CD14-positive monocyte (primary cell): ENCODE data around the gene RAF1. TPM values are rescaled to one million over a fixed set of nuclear protein-coding genes. Genes with fewer than 3 reads are reported as not detected.

Source experiments
- DNase-seq, 3 donors: peaks; one replicate each; pipeline ENCODE4 v3.0.0-alpha.2; 2011 to 2022
- H2AFZ ChIP-seq: 2 replicates; pipeline ENCODE4 v1.6.0; 2012; ENCODE audit warnings: mild to moderate bottlenecking, low read depth, low read length, inconsistent platforms; ENCODE audit not compliant: insufficient read depth, poor library complexity, severe bottlenecking
- H3K27ac ChIP-seq, 2 donors: 1 replicate in 1 of 2; 2 replicates in 1 of 2; pipeline ENCODE4 v1.5.1; 2012 to 2013; ENCODE audit warnings: low read length in 2 of 2, control low read depth in 1 of 2, inconsistent platforms in 1 of 2, low read depth in 1 of 2, mild to moderate bottlenecking in 1 of 2
- H3K27me3 ChIP-seq, 2 donors: one replicate each; pipeline versions ENCODE4 v1.6.0 to v1.6.1; 2011 to 2013; ENCODE audit warnings: low read length in 2 of 2; ENCODE audit not compliant: control insufficient read depth in 2 of 2, insufficient read depth in 2 of 2
- H3K36me3 ChIP-seq, 2 donors: replicated peaks in 1 of 2; 1 replicate in 1 of 2; 2 replicates in 1 of 2; pipeline versions ENCODE4 v1.5.1 to v1.6.1; 2012 to 2013; ENCODE audit warnings: low read length in 2 of 2, control low read depth in 1 of 2, inconsistent platforms in 1 of 2, mild to moderate bottlenecking in 1 of 2; ENCODE audit not compliant: insufficient read depth in 2 of 2, control insufficient read depth in 1 of 2
- H3K4me1 ChIP-seq, 2 donors: 1 replicate in 1 of 2; 2 replicates in 1 of 2; pipeline versions ENCODE4 v1.5.1 to v1.6.1; 2012 to 2013; ENCODE audit warnings: low read length in 2 of 2, control low read depth in 1 of 2, inconsistent platforms in 1 of 2, mild to moderate bottlenecking in 1 of 2, moderate library complexity in 1 of 2; ENCODE audit not compliant: insufficient read depth in 2 of 2, control insufficient read depth in 1 of 2
- H3K4me2 ChIP-seq: replicated peaks from 2 replicates; pipeline ENCODE3; 2012; ENCODE audit warnings: low read length, moderate library complexity, mild to moderate bottlenecking; ENCODE audit not compliant: poor library complexity, severe bottlenecking; ENCODE audit errors: extremely low read depth
- H3K4me3 ChIP-seq, 3 experiments: fragments of 200-600 bp in 1 of 3; sonication (generic) in 1 of 3; replicated peaks in 1 of 3; 1 replicate in 2 of 3; 2 replicates in 1 of 3; pipeline ENCODE4 v1.5.1; 2011 to 2013; ENCODE audit warnings: low read length in 3 of 3, mild to moderate bottlenecking in 3 of 3, control low read depth in 2 of 3, low read depth in 2 of 3, inconsistent platforms in 1 of 3, moderate library complexity in 1 of 3
- H3K79me2 ChIP-seq: 2 replicates; pipeline ENCODE4 v1.6.0; 2012; ENCODE audit warnings: mild to moderate bottlenecking, control low read depth, inconsistent platforms, low read length, moderate library complexity; ENCODE audit not compliant: insufficient read depth
- H3K9ac ChIP-seq: 2 replicates; pipeline ENCODE4 v1.6.0; 2017; ENCODE audit warnings: low read length, mild to moderate bottlenecking; ENCODE audit not compliant: insufficient read depth, poor library complexity, severe bottlenecking
- H3K9me3 ChIP-seq, 2 donors: replicated peaks in 1 of 2; 1 replicate in 1 of 2; 2 replicates in 1 of 2; pipeline versions ENCODE4 v1.5.1 to v1.6.1; 2012 to 2013; ENCODE audit warnings: low read length in 2 of 2, control low read depth in 1 of 2; ENCODE audit not compliant: control insufficient read depth in 1 of 2, insufficient read depth in 1 of 2
- H4K20me1 ChIP-seq: 2 replicates; pipeline ENCODE4 v1.6.0; 2012; ENCODE audit warnings: mild to moderate bottlenecking, low read length, control low read depth, moderate library complexity; ENCODE audit not compliant: insufficient read depth
- H3K27ac Mint-ChIP-seq, 7 donors: one replicate each; pipeline ENCODE4 v1.8.0; 2020; ENCODE audit warnings: mild to moderate bottlenecking in 7 of 7, mixed read lengths in 7 of 7, moderate library complexity in 6 of 7, inconsistent platforms in 2 of 7
- H3K27me3 Mint-ChIP-seq, 3 donors: one replicate each; pipeline ENCODE4 v1.8.0; 2021 to 2022; ENCODE audit warnings: low read depth in 3 of 3, mild to moderate bottlenecking in 3 of 3, mixed read lengths in 3 of 3, moderate library complexity in 3 of 3, inconsistent platforms in 1 of 3
- H3K36me3 Mint-ChIP-seq, 2 donors: one replicate each; pipeline ENCODE4 v1.8.0; 2020; ENCODE audit warnings: mixed read lengths in 2 of 2, inconsistent platforms in 1 of 2, mild to moderate bottlenecking in 1 of 2
- H3K4me1 Mint-ChIP-seq: one replicate; pipeline ENCODE4 v1.8.0; 2020; ENCODE audit warnings: mild to moderate bottlenecking, mixed read lengths
- H3K4me3 Mint-ChIP-seq, 2 donors: one replicate each; pipeline ENCODE4 v1.8.0; 2020; ENCODE audit warnings: mild to moderate bottlenecking in 2 of 2, mixed read lengths in 2 of 2, moderate library complexity in 1 of 2
- H3K9me3 Mint-ChIP-seq, 7 donors: one replicate each; pipeline ENCODE4 v1.8.0; 2020 to 2022; ENCODE audit warnings: mixed read lengths in 7 of 7, mild to moderate bottlenecking in 6 of 7, moderate library complexity in 6 of 7, inconsistent platforms in 2 of 7
- WGBS: methylation state at CpG from one replicate; pipeline ENCODE4 v1.1.5; 2013; ENCODE audit warnings: missing lambda C conversion rate; ENCODE audit not compliant: insufficient coverage; 5-methylcytosine and 5-hydroxymethylcytosine counted together
- intact Hi-C, 2 donors: fragments of 100-400 bp; cut with micrococcal nuclease; formaldehyde crosslinking; loops; one replicate each; pipeline versions ENCODE4 v1.15.0 to v1.15.1; 2023
- polyA plus RNA-seq, 3 donors: library from polyadenylated mRNA; depleted of rRNA in 1 of 3; unstranded in 2 of 3; stranded (reverse) in 1 of 3; fragments of 300-500 nt in 2 of 3; fragments of >200 nt in 1 of 3; fragmentation: Illumina TruSeq in 2 of 3; gene quantifications; 1 replicate in 2 of 3; 2 replicates in 1 of 3; pipeline ENCODE4 v1.2.3, GENCODE V29; 2012 to 2021
- TF ChIP-seq, protein P1 (sequence below): fragments of 200-600 bp; IDR thresholded peaks from one replicate; pipeline ENCODE4 v1.8.0; 2022; ENCODE audit warnings: antibody characterized with exemption, mild to moderate bottlenecking

Gene RAF1
- polyA plus RNA-seq, 3 donors: 73.0 to 181 (median 79.5) TPM

- Histone ChIP-seq H3K4me3 (no peak overlapping the region), H3K27me3 (no peaks in the 10 kb centered on the region), H3K9ac (no peak overlapping the region), H3K4me2 (no peak overlapping the region), H4K20me1 (peaks cover 99% of the 10 kb centered on the region), H3K9me3 (no peaks in the 10 kb centered on the region), H2AFZ (no peak overlapping the region), H3K36me3 (no peaks in the 10 kb centered on the region), H3K79me2 (peaks cover 100% of the 10 kb centered on the region), H3K4me1 (peaks cover 7 to 12% of the 10 kb centered on the region in 2 donors), H3K27ac (no peak overlapping the region)
- Mint-ChIP-seq H3K4me1 (peaks cover 46% of the 10 kb centered on the region), H3K9me3 (no peaks in the 10 kb centered on the region), H3K27ac (peak overlapping the region in 4 of 7 donors; percentile 7 to 58 (median 48)), H3K27me3 (no peaks in the 10 kb centered on the region), H3K4me3 (no peak overlapping the region), H3K36me3 (peaks cover 5 to 18% of the 10 kb centered on the region in 2 donors)
- WGBS: 92% methylated on average over 2 of the region's 5 CpGs
- intact Hi-C loops: no loop called here
- TF ChIP-seq, protein P1, sequence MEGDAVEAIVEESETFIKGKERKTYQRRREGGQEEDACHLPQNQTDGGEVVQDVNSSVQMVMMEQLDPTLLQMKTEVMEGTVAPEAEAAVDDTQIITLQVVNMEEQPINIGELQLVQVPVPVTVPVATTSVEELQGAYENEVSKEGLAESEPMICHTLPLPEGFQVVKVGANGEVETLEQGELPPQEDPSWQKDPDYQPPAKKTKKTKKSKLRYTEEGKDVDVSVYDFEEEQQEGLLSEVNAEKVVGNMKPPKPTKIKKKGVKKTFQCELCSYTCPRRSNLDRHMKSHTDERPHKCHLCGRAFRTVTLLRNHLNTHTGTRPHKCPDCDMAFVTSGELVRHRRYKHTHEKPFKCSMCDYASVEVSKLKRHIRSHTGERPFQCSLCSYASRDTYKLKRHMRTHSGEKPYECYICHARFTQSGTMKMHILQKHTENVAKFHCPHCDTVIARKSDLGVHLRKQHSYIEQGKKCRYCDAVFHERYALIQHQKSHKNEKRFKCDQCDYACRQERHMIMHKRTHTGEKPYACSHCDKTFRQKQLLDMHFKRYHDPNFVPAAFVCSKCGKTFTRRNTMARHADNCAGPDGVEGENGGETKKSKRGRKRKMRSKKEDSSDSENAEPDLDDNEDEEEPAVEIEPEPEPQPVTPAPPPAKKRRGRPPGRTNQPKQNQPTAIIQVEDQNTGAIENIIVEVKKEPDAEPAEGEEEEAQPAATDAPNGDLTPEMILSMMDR: no peak
- DNase-seq: no peak
Observed at GRCh38 chr3:12624056-12624455, 39.9 kb downstream of the RAF1 start.

DNA sequence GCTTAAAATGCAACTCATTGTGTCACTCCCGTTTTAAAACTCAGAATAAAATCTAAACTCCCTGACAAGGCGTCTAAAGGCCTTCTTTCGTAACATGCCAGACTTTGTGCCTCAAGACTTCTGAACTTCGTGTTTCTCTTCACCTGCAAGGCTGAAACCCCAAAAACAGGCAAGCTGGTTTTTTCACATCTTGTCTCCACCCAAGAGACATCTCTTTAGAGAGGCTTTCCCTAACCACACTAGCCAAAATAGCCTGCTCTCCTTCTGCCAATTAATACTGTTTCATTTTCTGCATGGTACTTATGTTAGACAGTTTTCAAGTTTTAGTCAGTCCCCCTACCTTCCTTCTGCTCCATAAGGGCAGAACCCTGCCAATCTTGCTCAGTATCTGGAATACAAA, 41.6 kb downstream of the RAF1 start:
- TF ChIP-seq, protein P1: no peak
- Histone ChIP-seq H4K20me1 (peaks cover 99% of the 10 kb centered on the region), H3K79me2 (peaks cover 100% of the 10 kb centered on the region), H3K27me3 (no peaks in the 10 kb centered on the region), H3K36me3 (peaks cover 13 to 16% of the 10 kb centered on the region in 2 donors), H3K9me3 (no peaks in the 10 kb centered on the region), H3K4me2 (no peak overlapping the region), H2AFZ (no peak overlapping the region), H3K9ac (no peak overlapping the region), H3K4me3 (no peak overlapping the region), H3K4me1 (peaks cover 7 to 12% of the 10 kb centered on the region in 2 donors), H3K27ac (peak overlapping the region in 1 of 2 donors; percentile 43)
- Mint-ChIP-seq H3K4me3 (no peak overlapping the region), H3K27me3 (no peaks in the 10 kb centered on the region), H3K4me1 (peaks cover 43% of the 10 kb centered on the region), H3K9me3 (no peaks in the 10 kb centered on the region), H3K27ac (peak overlapping the region in 6 of 7 donors; percentile 38 to 93 (median 59)), H3K36me3 (peaks cover 13 to 32% of the 10 kb centered on the region in 2 donors)
- WGBS: 49% methylated on average over 4 of the region's 4 CpGs
- DNase-seq: no peak
- intact Hi-C loops: no loop called here
